Fibroblast of lung (primary cell): ENCODE data around the gene GALNT12. TPM values are rescaled to one million over a fixed set of nuclear protein-coding genes. Genes with fewer than 3 reads are reported as not detected.

Experiments used
- DNase-seq, 2 donors: peaks; one replicate each; pipeline versions ENCODE4 v3.0.0 to v3.0.0-alpha.2; 2010; ENCODE audit warnings: low read depth in 2 of 2
- H2AFZ ChIP-seq: 2 replicates; pipeline ENCODE4 v1.5.1; 2012; ENCODE audit warnings: low read length, control low read depth, inconsistent platforms
- H3K27ac ChIP-seq: 2 replicates; pipeline ENCODE4 v1.5.1; 2011; ENCODE audit warnings: low read length, control low read depth; ENCODE audit not compliant: insufficient read depth
- H3K27me3 ChIP-seq: 2 replicates; pipeline ENCODE4 v1.5.1; 2011; ENCODE audit warnings: mild to moderate bottlenecking, low read length; ENCODE audit not compliant: control insufficient read depth, insufficient read depth
- H3K36me3 ChIP-seq: 2 replicates; pipeline ENCODE4 v1.5.1; 2011; ENCODE audit warnings: low read length; ENCODE audit not compliant: control insufficient read depth, insufficient read depth
- H3K4me1 ChIP-seq: 2 replicates; pipeline ENCODE4 v1.5.1; 2011; ENCODE audit warnings: low read length; ENCODE audit not compliant: control insufficient read depth, insufficient read depth; ENCODE audit errors: extremely low read depth
- H3K4me2 ChIP-seq: 2 replicates; pipeline ENCODE4 v1.5.1; 2011; ENCODE audit warnings: low read length, control low read depth; ENCODE audit not compliant: insufficient read depth; ENCODE audit errors: extremely low read depth
- H3K4me3 ChIP-seq, 4 experiments: fragments of 200-600 bp in 1 of 4; sonication (generic) in 1 of 4; replicated peaks in 1 of 4; 2 replicates each; pipeline ENCODE4 v1.5.1; 2011 to 2016; ENCODE audit warnings: low read length in 4 of 4, low read depth in 3 of 4, mild to moderate bottlenecking in 3 of 4, control low read depth in 2 of 4, inconsistent platforms in 1 of 4, mixed read lengths in 1 of 4; ENCODE audit not compliant: insufficient read depth in 1 of 4; ENCODE audit errors: control extremely low read depth in 1 of 4
- H3K79me2 ChIP-seq: 2 replicates; pipeline ENCODE4 v1.5.1; 2012; ENCODE audit warnings: mild to moderate bottlenecking, low read length, inconsistent platforms; ENCODE audit not compliant: control insufficient read depth, insufficient read depth
- H3K9ac ChIP-seq: 2 replicates; pipeline ENCODE4 v1.5.1; 2011; ENCODE audit warnings: mild to moderate bottlenecking, low read length, control low read depth; ENCODE audit not compliant: insufficient read depth
- H3K9me3 ChIP-seq: 2 replicates; pipeline ENCODE4 v1.5.1; 2012; ENCODE audit warnings: low read depth, low read length; ENCODE audit not compliant: control insufficient read depth, insufficient read depth
- H4K20me1 ChIP-seq: 2 replicates; pipeline ENCODE4 v1.5.1; 2011; ENCODE audit warnings: low read length; ENCODE audit not compliant: control insufficient read depth, insufficient read depth; ENCODE audit errors: extremely low read depth
- CTCF ChIP-seq, 2 donors: IDR thresholded peaks in 1 of 2; conservative IDR thresholded peaks in 1 of 2; 1 replicate in 1 of 2; 2 replicates in 1 of 2; pipeline ENCODE4 v1.5.1; 2011 to 2012; ENCODE audit warnings: low read length in 2 of 2, control low read depth in 1 of 2, inconsistent platforms in 1 of 2, low read depth in 1 of 2, mild to moderate bottlenecking in 1 of 2
- EZH2 ChIP-seq: IDR thresholded peaks from 2 replicates; pipeline ENCODE4 v1.5.1; 2012; ENCODE audit warnings: low read length, control low read depth, mild to moderate bottlenecking; ENCODE audit errors: missing control alignments
- polyA plus RNA-seq, 2 donors: library from polyadenylated mRNA; depleted of rRNA in 1 of 2; stranded (reverse) in 1 of 2; unstranded in 1 of 2; fragments of >200 nt; gene quantifications; 2 replicates each; pipeline ENCODE4 v1.2.1, GENCODE V29; 2011 to 2012; ENCODE audit warnings: missing spikeins in 1 of 2
- total RNA-seq: library from RNA; depleted of rRNA; stranded (reverse); fragments of >200 nt; gene quantifications from 2 replicates; pipeline ENCODE4 v1.2.1, GENCODE V29; 2014

Gene GALNT12
- total and polyA plus RNA-seq, 2 donors (not counting 1 experiment from before 2014, with no cell fraction given), result 9.4 to 18.2 TPM

DNA sequence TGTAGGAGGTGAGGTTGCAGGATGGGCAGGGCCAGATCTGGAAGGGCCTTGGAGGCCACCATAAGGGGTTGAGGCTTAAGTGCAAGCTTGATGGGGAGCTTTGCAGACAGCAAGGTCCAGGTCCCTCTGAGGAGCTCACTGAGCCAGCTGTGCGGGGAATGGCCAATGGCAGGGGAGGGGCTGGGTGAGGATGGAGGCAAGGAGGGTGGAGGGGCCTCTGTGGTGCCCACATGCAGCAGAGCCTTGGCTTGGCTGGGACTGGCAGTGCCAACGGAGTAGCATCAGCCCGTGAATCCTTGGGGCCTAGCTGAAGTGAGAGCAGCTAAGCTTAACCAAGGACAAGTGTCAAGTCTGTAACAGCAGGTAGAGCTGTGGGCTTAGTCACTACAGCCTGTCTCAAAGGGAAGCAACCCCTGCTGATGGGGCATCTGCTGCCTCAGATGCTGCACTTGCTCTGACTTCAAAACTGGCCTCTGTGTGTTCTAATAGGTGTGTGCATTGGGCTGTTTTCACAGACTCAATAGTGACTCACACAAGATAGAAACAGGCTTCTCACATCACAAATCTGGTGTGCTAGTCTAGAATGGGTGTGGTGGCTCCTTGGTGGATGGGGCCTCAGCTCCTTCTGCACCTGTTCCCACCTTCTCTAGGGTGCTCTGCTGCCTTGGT lies 16.3 kb downstream of the GALNT12 start:
- no peak overlapping the region for H3K4me2 ChIP-seq
- no peak for DNase-seq

DNA sequence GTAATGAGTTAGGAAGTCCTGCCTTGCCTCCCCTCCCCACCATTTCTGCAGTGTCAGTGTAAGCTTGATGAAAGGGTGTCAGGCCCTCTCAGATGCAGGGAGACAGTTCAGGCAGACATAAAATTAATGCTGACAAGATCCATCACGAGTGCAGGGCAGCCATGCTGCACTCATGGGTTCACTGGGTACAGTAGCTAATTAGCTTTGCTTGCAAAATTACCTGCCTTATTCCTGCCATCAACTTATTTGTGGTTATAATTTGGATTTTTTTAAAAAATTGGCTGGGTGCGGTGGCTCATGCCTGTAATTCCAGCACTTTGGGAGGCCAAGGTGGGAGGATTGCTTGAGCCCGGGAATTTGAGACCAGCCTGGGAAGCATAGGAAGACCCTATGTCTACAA lies 17.9 kb downstream of the GALNT12 start:
- H3K27ac ChIP-seq, result no peak overlapping the region
- no peaks in the 10 kb centered on the region for H4K20me1 ChIP-seq
- no peaks in the 10 kb centered on the region for H3K4me1 ChIP-seq
- TF ChIP-seq CTCF (conservative IDR thresholded peaks at IDR 0.05 in 1 of 2, IDR thresholded peaks at IDR 0.05 in 1 of 2; ENCODE audit: low read depth in 1 of 2, low read length in 2 of 2) (no peak), EZH2 (no peak)
- no peak overlapping the region for H3K4me2 ChIP-seq
- H3K36me3 ChIP-seq, result no peaks in the 10 kb centered on the region
- DNase-seq, result no peak
- H3K27me3 ChIP-seq, result no peaks in the 10 kb centered on the region
- no peaks in the 10 kb centered on the region for H3K9me3 ChIP-seq
- H3K9ac ChIP-seq, result no peak overlapping the region
- no peaks in the 10 kb centered on the region for H3K79me2 ChIP-seq
- no peak overlapping the region for H2AFZ ChIP-seq
- no peak overlapping the region for H3K4me3 ChIP-seq

More for the DNA sequence above, 16.3 kb downstream of the GALNT12 start:
- Histone ChIP-seq H3K4me1 (no peaks in the 10 kb centered on the region), H4K20me1 (no peaks in the 10 kb centered on the region), H3K27ac (no peak overlapping the region), H3K4me3 (no peak overlapping the region), H3K9ac (no peak overlapping the region), H3K36me3 (no peaks in the 10 kb centered on the region), H3K27me3 (no peaks in the 10 kb centered on the region), H3K9me3 (no peaks in the 10 kb centered on the region), H2AFZ (no peak overlapping the region), H3K79me2 (no peaks in the 10 kb centered on the region)
- no peak for TF ChIP-seq CTCF (conservative IDR thresholded peaks at IDR 0.05 in 1 of 2, IDR thresholded peaks at IDR 0.05 in 1 of 2; ENCODE audit: low read depth in 1 of 2, low read length in 2 of 2)

DNA sequence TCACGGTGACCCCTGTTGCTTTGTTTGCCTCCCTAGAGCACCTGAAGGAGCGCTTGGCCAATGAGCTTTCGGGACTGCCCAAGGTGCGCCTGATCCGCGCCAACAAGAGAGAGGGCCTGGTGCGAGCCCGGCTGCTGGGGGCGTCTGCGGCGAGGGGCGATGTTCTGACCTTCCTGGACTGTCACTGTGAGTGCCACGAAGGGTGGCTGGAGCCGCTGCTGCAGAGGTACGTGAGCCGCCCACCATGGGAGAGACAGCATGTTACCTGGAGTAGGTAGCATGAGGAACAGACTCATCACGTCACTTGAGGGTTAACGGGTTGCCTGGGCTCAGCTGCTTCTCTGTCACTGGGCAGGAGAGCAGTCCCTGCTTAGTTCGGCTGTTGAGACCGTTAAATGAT lies 19.2 kb downstream of the GALNT12 start:
- Histone ChIP-seq H3K79me2 (no peaks in the 10 kb centered on the region), H3K4me1 (no peaks in the 10 kb centered on the region), H4K20me1 (no peaks in the 10 kb centered on the region), H3K36me3 (no peaks in the 10 kb centered on the region), H3K4me3 (no peak overlapping the region), H3K4me2 (no peak overlapping the region), H3K27me3 (no peaks in the 10 kb centered on the region), H3K27ac (no peak overlapping the region), H3K9me3 (no peaks in the 10 kb centered on the region), H3K9ac (no peak overlapping the region), H2AFZ (no peak overlapping the region)
- TF ChIP-seq EZH2 (no peak), CTCF (conservative IDR thresholded peaks at IDR 0.05 in 1 of 2, IDR thresholded peaks at IDR 0.05 in 1 of 2; ENCODE audit: low read depth in 1 of 2, low read length in 2 of 2) (no peak)
- no peak for DNase-seq
